Bronchial epithelial cell (primary cell): Measurements from ENCODE around the gene TDRD12. TPM values are rescaled to one million over a fixed set of nuclear protein-coding genes. Genes with fewer than 3 reads are reported as not detected.
"Not testable (repeated sequence)": the region's sequence is repeated elsewhere in the genome, so short reads cannot be mapped to it uniquely, and the experiment has no call there.

Experiments
- DNase-seq: peaks from one replicate; pipeline ENCODE4 v3.0.0-alpha.2; 2010; ENCODE audit warnings: low read depth
- FAIRE-seq: peaks from 2 replicates; lab custom pipeline; 2011; peaks lifted over from hg19 to GRCh38; lab: Jason Lieb, UNC
- H3K27me3 ChIP-seq: 2 replicates; pipeline ENCODE4 v1.5.1; 2011; ENCODE audit warnings: low read length; ENCODE audit not compliant: control insufficient read depth, insufficient read depth
- H3K36me3 ChIP-seq: 2 replicates; pipeline ENCODE4 v1.5.1; 2011; ENCODE audit warnings: low read length; ENCODE audit not compliant: control insufficient read depth, insufficient read depth
- H3K4me3 ChIP-seq: 2 replicates; pipeline ENCODE4 v1.5.1; 2011; ENCODE audit warnings: mild to moderate bottlenecking, low read depth, low read length, control low read depth
- total RNA-seq: library from RNA; depleted of rRNA; stranded (reverse); fragments of >200 nt; gene quantifications from 2 replicates; pipeline ENCODE4 v1.2.1, GENCODE V29; 2014
- TF ChIP-seq, protein P1 (sequence below): IDR thresholded peaks from 2 replicates; pipeline ENCODE4 v1.5.1; 2011; ENCODE audit warnings: mild to moderate bottlenecking, moderate library complexity, low read length, control low read depth, inconsistent platforms; ENCODE audit not compliant: insufficient read depth, severe bottlenecking

TDRD12 gene
- total RNA-seq, 1 donor from 2014 or later = 1.6 TPM

DNA sequence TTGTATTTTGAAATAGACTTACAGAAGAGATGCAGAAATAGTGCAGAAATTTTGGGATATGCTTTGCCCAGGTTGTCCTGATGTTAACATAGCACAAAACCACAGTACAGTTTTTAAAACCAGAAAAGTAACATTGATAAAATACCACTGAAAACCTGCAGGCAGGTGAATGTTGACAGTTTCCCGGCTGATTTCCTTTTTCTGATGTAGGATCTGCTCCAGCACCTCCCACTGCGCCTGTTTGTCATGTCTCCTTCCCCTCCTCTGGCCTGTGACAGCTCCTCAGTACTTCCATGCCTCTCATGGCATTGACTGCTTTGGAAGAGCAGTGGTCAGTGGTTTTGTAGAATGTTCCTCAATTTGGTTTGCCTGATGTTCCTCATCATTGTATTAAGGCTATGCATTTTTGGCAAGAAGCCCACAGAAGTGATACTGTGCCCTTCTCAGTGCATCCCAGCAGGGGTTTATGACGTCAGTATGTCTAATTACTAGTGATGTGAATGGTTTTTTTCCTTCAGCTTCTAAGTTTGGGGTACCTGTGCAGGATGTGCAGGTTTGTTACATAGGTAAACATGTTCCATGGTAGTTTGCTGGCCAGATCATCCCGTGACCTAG is 31.0 kb downstream of the TDRD12 start:
- DNase-seq = no peak

DNA sequence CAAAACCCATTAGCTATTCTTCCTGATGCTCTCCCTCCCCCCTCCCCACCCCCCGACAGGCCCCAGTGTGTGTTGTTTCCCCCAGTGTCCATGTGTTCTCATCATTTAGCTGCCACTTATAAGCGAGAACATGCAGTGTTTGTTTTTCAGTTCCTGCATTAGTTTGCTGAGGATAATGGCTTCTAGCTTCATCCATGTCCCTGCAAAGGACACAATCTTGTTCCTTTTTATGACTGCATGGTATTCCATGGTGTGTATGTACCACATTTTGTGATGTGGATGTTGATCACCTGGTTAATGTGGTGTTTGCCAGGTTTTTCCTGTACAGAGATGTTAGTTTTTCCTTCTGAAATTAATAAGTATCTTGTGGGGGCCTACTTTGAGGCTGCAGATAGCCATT is 31.5 kb downstream of the TDRD12 start:
- TF ChIP-seq, protein P1, sequence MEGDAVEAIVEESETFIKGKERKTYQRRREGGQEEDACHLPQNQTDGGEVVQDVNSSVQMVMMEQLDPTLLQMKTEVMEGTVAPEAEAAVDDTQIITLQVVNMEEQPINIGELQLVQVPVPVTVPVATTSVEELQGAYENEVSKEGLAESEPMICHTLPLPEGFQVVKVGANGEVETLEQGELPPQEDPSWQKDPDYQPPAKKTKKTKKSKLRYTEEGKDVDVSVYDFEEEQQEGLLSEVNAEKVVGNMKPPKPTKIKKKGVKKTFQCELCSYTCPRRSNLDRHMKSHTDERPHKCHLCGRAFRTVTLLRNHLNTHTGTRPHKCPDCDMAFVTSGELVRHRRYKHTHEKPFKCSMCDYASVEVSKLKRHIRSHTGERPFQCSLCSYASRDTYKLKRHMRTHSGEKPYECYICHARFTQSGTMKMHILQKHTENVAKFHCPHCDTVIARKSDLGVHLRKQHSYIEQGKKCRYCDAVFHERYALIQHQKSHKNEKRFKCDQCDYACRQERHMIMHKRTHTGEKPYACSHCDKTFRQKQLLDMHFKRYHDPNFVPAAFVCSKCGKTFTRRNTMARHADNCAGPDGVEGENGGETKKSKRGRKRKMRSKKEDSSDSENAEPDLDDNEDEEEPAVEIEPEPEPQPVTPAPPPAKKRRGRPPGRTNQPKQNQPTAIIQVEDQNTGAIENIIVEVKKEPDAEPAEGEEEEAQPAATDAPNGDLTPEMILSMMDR = no peak
- no peak overlapping the region for H3K4me3 ChIP-seq
- no peaks in the 10 kb centered on the region for H3K36me3 ChIP-seq
- no peak for FAIRE-seq
- H3K27me3 ChIP-seq = no peaks in the 10 kb centered on the region
- DNase-seq = no peak

More for the DNA sequence above, 31.0 kb downstream of the TDRD12 start:
- no peak for FAIRE-seq
- H3K27me3 ChIP-seq = no peaks in the 10 kb centered on the region
- TF ChIP-seq, protein P1 = no peak
- H3K36me3 ChIP-seq = no peaks in the 10 kb centered on the region
- no peak overlapping the region for H3K4me3 ChIP-seq

DNA sequence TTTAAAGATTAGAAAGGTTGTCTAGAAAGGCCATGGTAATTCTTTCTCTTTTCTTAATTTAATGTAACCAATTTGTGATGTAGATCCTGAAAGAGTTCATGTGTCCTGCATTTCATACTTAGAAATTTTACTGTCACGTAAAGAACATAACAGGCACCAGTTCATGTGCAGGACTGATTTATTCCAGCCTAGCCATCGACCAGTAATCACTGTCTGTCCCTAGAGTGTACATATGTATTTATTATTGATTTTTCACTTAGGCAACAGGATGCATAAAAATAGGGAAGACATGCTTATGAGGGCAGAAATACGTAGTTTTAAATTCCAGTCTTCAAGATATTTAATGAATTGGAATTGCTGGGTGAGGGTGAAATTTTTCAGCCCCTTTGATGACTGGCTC is 37.6 kb downstream of the TDRD12 start:
- TF ChIP-seq, protein P1 = no peak
- no peak for FAIRE-seq
- no peak for DNase-seq
- H3K4me3 ChIP-seq = no peak overlapping the region
- no peaks in the 10 kb centered on the region for H3K36me3 ChIP-seq
- no peaks in the 10 kb centered on the region for H3K27me3 ChIP-seq

DNA sequence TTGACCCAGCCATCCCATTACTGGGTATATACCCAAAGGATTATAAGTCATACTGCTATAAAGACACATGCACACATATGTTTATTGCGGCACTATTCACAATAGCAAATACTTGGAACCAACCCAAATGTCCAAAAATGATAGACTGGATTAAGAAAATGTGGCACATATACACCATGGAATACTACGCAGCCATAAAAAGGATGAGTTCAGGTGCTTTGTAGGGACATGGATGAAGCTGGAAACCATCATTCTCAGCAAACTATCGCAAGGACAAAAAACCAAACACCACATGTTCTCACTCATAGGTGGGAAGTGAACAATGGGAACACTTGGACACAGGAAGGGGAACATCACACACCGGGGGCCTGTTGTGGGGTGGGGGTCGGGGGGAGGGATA is 45.8 kb downstream of the TDRD12 start:
- DNase-seq, FAIRE-seq, H3K36me3 ChIP-seq, H3K27me3 ChIP-seq, H3K4me3 ChIP-seq: not testable (repeated sequence)

DNA sequence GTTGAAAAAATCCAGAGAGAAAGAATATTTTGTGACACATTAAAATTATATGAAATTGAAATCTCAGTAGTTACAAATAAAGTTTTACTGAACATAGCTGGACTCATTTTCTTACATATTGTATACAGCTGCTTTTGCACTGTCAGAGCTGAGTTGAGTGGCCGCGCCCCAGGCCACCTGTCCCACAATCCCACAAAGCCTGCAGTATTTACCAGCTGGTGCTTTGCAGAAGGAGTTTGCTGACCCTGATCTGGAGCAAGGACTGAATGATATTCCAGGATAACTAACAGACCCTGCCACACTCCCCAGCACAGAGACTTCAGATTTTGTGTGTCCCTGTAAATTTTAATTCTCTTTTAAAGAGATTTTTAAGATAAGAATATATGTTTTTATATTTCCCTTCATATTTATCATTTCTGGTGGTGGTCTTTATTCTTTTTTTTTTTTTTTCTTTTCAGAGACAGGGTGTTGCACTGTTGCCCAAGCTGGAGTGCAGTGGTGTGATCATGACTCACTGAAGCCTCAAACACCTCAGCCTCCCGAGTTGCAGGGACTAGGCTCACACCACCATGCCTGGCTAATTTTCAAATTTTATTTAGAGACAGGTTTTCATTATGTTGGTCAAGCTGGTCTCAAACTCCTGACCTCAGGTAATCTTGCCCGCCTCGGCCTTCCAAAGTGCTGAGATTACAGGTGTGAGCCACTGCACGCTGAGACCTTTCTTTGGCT is 48.5 kb downstream of the TDRD12 start:
- FAIRE-seq = no peak

DNA sequence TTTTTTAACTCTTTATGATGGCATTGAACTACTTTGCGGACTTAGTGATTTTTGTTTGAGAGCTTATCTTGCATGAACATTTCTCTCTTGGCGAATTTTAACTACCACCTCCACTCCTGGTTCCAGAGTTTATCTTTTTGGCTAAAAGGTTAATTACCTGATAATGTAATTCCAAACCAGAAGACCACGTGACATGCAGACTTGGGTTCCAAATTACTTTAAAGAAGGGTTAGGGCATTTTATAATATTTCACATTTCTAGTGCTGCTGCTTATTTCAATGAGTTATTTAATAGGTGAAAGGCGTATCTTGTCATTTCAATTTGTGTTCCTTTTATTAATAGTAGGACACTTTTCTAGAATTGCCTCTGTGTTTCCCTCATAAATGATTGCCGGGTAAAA is 52.0 kb downstream of the TDRD12 start:
- Histone ChIP-seq H3K27me3 (no peaks in the 10 kb centered on the region), H3K36me3 (no peaks in the 10 kb centered on the region), H3K4me3 (no peak overlapping the region)
- TF ChIP-seq, protein P1 = no peak
- FAIRE-seq (no peak), DNase-seq (no peak)

More for the DNA sequence above, 48.5 kb downstream of the TDRD12 start:
- TF ChIP-seq, protein P1 = no peak
- Histone ChIP-seq H3K36me3 (no peaks in the 10 kb centered on the region), H3K27me3 (no peaks in the 10 kb centered on the region), H3K4me3 (no peak overlapping the region)
- peak; percentile 12 for DNase-seq
